ENCODE results near the gene EXOC6B.

GRCh38 chr2:72574886-72575285 is 250.9 kb downstream of the EXOC6B start:
- TF ChIP-seq CTCF (IDR thresholded peaks at IDR 0.05) (no peak), ZFX (IDR thresholded peaks at IDR 0.05; ENCODE audit: borderline replicate concordance) (no peak)
